CD4-positive, alpha-beta T cell treated with Interleukin-12 subunit alpha and Interleukin-12 subunit beta, for 1 hour (primary cell): ENCODE results near the gene NTSR1.

Experiments
- DNase-seq: peaks from one replicate; pipeline ENCODE4 v3.0.0-alpha.2; 2020

NTSR1 gene

GRCh38 chr20:62742550-62742949 is 33.9 kb downstream of the NTSR1 start:
- no peak for DNase-seq

- no peak for DNase-seq
These were observed 34.5 kb downstream of the NTSR1 start for GRCh38 chr20:62742979-62743776.

GRCh38 chr20:62743777-62744317 is 35.2 kb downstream of the NTSR1 start:
- DNase-seq, result no peak

- DNase-seq, result no peak
These were observed 36.1 kb downstream of the NTSR1 start for GRCh38 chr20:62744741-62745191.

- no peak for DNase-seq
These were observed 36.8 kb downstream of the NTSR1 start for GRCh38 chr20:62745279-62745951.

GRCh38 chr20:62745952-62746288 is 37.3 kb downstream of the NTSR1 start:
- DNase-seq, result no peak

GRCh38 chr20:62748311-62748710 is 39.7 kb downstream of the NTSR1 start:
- DNase-seq, result no peak

- DNase-seq, result no peak
These were observed 41.3 kb downstream of the NTSR1 start for GRCh38 chr20:62749851-62750445.

GRCh38 chr20:62751551-62752150 is 43.0 kb downstream of the NTSR1 start:
- DNase-seq, result no peak

GRCh38 chr20:62752181-62752670 is 43.6 kb downstream of the NTSR1 start:
- no peak for DNase-seq

- DNase-seq, result no peak
These were observed 44.2 kb downstream of the NTSR1 start for GRCh38 chr20:62752671-62753501.

GRCh38 chr20:62753626-62754025 is 45.0 kb downstream of the NTSR1 start:
- DNase-seq, result no peak

- DNase-seq, result no peak
These were observed 45.7 kb downstream of the NTSR1 start for GRCh38 chr20:62754122-62754990.

- DNase-seq, result no peak
These were observed 46.3 kb downstream of the NTSR1 start for GRCh38 chr20:62754991-62755356.

- DNase-seq, result no peak
These were observed 47.4 kb downstream of the NTSR1 start for GRCh38 chr20:62755817-62756724.

- DNase-seq, result no peak
These were observed 49.7 kb downstream of the NTSR1 start for GRCh38 chr20:62758226-62758912.

- no peak for DNase-seq
These were observed 51.4 kb downstream of the NTSR1 start for GRCh38 chr20:62759981-62760431.

GRCh38 chr20:62760471-62760855 is 51.8 kb downstream of the NTSR1 start:
- DNase-seq, result no peak
